ENCODE results near the gene CD22. TPM values are rescaled to one million over a fixed set of nuclear protein-coding genes. Genes with fewer than 3 reads are reported as not detected.

CD22 gene
- total RNA-seq, 2 experiments from 2014 or later = 0.52 to 0.67 TPM

DNA sequence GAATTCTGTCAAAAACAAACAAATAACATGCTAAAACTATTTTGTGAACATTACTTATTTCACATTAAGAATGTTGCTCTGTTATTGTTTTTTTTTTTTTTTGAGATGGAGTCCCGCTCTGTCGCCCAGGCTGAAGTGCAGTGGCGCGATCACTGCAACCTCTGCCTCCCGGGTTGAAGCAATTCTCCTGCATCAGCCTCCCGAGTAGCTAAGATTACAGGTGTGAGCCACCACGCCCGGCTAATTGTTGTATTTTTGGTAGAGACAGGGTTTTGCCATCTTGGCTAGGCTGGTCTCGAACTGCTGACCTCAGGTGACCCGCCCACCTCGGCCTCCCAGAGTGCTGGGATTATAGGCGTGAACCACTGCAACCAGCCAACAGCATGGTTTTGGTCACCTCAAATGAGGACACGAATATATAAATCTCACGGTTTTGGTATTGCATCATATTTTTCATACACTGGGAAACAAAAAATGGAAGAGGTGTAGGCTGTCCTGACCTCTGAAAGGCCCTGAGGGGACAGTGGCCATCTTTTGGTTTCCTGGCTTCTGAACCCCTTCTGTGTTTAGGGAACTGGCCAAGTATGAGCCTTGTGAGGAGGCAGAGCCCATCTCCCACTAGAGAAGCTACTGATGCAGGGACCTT is 67.4 kb downstream of the CD22 start:
- Mint-ChIP-seq H3K4me1 (ENCODE audit: low read depth) (no peaks in the 10 kb centered on the region), H3K27me3 (no peaks in the 10 kb centered on the region), H3K9me3 (no peaks in the 10 kb centered on the region), H3K4me3 (no peak overlapping the region), H3K27ac (no peak overlapping the region), H3K36me3 (ENCODE audit: low read depth) (no peaks in the 10 kb centered on the region)
- Histone ChIP-seq H3K9me3 (ENCODE audit: control insufficient read depth in 1 of 2, insufficient read depth in 1 of 2, low read length in 2 of 2) (no peaks in the 10 kb centered on the region), H3K36me3 (ENCODE audit: insufficient read depth, low read length) (no peaks in the 10 kb centered on the region), H3K4me3 (ENCODE audit: low read length) (no peak overlapping the region), H3K4me1 (ENCODE audit: insufficient read depth, low read length) (no peaks in the 10 kb centered on the region), H3K27ac (ENCODE audit: low read depth in 1 of 2, low read length in 2 of 2) (no peak overlapping the region), H3K27me3 (ENCODE audit: control insufficient read depth in 1 of 2, insufficient read depth in 2 of 2, low read length in 2 of 2) (no peaks in the 10 kb centered on the region)
- intact Hi-C loops (cut with DNase I, micrococcal nuclease) = no loop called here
- TF ChIP-seq, protein P1, sequence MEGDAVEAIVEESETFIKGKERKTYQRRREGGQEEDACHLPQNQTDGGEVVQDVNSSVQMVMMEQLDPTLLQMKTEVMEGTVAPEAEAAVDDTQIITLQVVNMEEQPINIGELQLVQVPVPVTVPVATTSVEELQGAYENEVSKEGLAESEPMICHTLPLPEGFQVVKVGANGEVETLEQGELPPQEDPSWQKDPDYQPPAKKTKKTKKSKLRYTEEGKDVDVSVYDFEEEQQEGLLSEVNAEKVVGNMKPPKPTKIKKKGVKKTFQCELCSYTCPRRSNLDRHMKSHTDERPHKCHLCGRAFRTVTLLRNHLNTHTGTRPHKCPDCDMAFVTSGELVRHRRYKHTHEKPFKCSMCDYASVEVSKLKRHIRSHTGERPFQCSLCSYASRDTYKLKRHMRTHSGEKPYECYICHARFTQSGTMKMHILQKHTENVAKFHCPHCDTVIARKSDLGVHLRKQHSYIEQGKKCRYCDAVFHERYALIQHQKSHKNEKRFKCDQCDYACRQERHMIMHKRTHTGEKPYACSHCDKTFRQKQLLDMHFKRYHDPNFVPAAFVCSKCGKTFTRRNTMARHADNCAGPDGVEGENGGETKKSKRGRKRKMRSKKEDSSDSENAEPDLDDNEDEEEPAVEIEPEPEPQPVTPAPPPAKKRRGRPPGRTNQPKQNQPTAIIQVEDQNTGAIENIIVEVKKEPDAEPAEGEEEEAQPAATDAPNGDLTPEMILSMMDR (IDR thresholded peaks at IDR 0.05) = no peak
- DNase-seq (no peak), ATAC-seq (ENCODE audit: poor library complexity) (no peak)
- CTCF ChIA-PET = interaction anchor here (0.7 kb wide), 1 partner anchor 44 kb away, joined by 3 read pairs; no protein-coding TSS in a partner anchor
- POLR2A ChIA-PET = no interaction called here

Small RNA genes within 50 kb of the gene (microRNA-seq; reads per million reads assigned to microRNA genes)
- not detected for gene MIR5196 (ENCODE audit: borderline microRNAs expressed, borderline replicate concordance)

Other genes with a start within 250 kb of the CD22 start
- not detected for gene FXYD3, start 213.4 kb upstream of the CD22 start, total RNA-seq
- gene LGI4, start 194.1 kb upstream of the CD22 start, total RNA-seq = under 1 TPM; 0.69 to 0.70 TPM
- 1 to 10 TPM; 2.1 to 2.4 TPM for gene FXYD1, start 190.4 kb upstream of the CD22 start, total RNA-seq
- 10 to 100 TPM; 15.3 to 15.6 TPM for gene FXYD7, start 185.9 kb upstream of the CD22 start, total RNA-seq
- 100 to 1,000 TPM; 587 to 615 TPM for gene FXYD5, start 174.5 kb upstream of the CD22 start, total RNA-seq
- gene FAM187B, start 100.4 kb upstream of the CD22 start, total RNA-seq = not detected
- gene LSR, start 80.2 kb upstream of the CD22 start, total RNA-seq = 10 to 100 TPM; 45.0 to 47.9 TPM
- gene USF2, start 60.2 kb upstream of the CD22 start, total RNA-seq = 100 to 1,000 TPM; 335 to 344 TPM
- 1 to 10 TPM; 1.5 to 1.6 TPM for gene HAMP, start 46.7 kb upstream of the CD22 start, total RNA-seq
- gene MAG, start 37.0 kb upstream of the CD22 start, total RNA-seq = not detected
- not detected for gene FFAR1, start 18.7 kb downstream of the CD22 start, total RNA-seq
- gene FFAR3, start 29.3 kb downstream of the CD22 start, total RNA-seq = not detected
- gene GPR42, start 41.9 kb downstream of the CD22 start, total RNA-seq = under 1 TPM in 1 of 2 experiments, not detected in 1; 0.14 TPM
- under 1 TPM in 1 of 2 experiments, not detected in 1; 0.41 TPM for gene FFAR2, start 119.1 kb downstream of the CD22 start, total RNA-seq
- gene KRTDAP, start 161.3 kb downstream of the CD22 start, total RNA-seq = not detected
- not detected for gene DMKN, start 184.5 kb downstream of the CD22 start, total RNA-seq
- gene SBSN, start 199.1 kb downstream of the CD22 start, total RNA-seq = not detected
- gene GAPDHS, start 204.3 kb downstream of the CD22 start, total RNA-seq = not detected
- gene TMEM147, start 216.4 kb downstream of the CD22 start, total RNA-seq = 10 to 100 TPM; 20.3 to 22.0 TPM
- not detected for gene ATP4A, start 234.5 kb downstream of the CD22 start, total RNA-seq

Measured in CD4-positive, alpha-beta T cell (primary cell).